PFSK-1 (cell line): ENCODE measurements around the gene KCNN4.

Experiments
- FOXP2 ChIP-seq: optimal IDR thresholded peaks from 2 replicates; pipeline ENCODE3; 2011; ENCODE audit warnings: borderline replicate concordance, control low read depth, inconsistent platforms; ENCODE audit not compliant: insufficient read depth; ENCODE audit errors: extremely low read length, extremely low read depth
- POLR2AphosphoS5 ChIP-seq: IDR thresholded peaks from 2 replicates; pipeline ENCODE4 v1.6.1; 2012; ENCODE audit warnings: low read depth, mild to moderate bottlenecking, control low read depth, low read length, moderate library complexity
- SIN3A ChIP-seq: IDR thresholded peaks from 2 replicates; pipeline ENCODE4 v1.6.1; 2012; ENCODE audit warnings: mild to moderate bottlenecking, low read length, moderate library complexity, borderline replicate concordance; ENCODE audit not compliant: insufficient read depth
- TAF1 ChIP-seq: IDR thresholded peaks from 2 replicates; pipeline ENCODE4 v1.6.1; 2012; ENCODE audit warnings: low read length, control low read depth, borderline replicate concordance; ENCODE audit not compliant: insufficient read depth
- TF ChIP-seq, protein P1 (sequence below), 2 experiments: IDR thresholded peaks; 2 replicates each; pipeline versions ENCODE4 v1.6.1 to v1.8.0; 2011 to 2012; ENCODE audit warnings: low read depth in 2 of 2, low read length in 2 of 2, control low read depth in 1 of 2, inconsistent platforms in 1 of 2, mild to moderate bottlenecking in 1 of 2, moderate library complexity in 1 of 2; ENCODE audit not compliant: insufficient read depth in 1 of 2

KCNN4 gene

DNA sequence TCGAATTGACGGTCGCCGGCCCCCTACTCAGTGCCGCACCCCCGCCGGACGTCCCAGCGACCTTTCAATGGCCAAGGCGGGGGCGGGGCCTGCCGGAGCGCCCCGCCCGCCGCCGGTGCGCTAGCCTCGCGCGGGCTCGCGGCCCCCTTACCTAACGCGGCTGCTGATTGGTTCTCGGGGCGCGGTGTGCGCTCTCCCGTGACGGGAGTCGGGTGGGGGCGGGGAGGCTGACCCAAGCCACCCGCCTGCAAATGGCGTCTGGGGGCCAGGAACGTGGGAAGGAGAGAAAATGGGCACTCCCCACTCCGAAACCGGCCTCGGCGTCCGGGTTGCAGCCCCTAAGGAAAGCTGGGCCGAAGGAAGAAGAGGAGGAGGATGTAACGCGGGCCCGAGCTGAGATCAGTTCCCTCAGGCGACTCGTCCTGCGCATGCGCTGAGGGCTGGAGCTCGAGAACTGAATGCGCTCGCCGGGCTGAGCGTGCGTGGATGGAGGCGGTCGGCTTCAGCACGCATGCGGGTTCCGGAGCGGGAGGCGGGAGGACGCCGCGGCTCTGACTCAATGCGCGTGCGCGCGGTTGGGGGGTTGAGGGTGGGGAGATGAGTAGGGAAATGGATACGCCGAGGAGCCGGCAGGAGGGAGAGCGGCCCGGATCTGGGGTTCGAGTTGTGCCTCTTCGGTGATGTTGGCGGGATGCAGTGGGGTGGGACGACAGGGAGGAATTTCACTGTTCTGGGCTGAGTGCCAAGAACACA lies 26.1 kb downstream of the KCNN4 start, which contains the start of gene SMG9:
SMG9 (minus strand) TSS at position 460 of the 753 bp plus-strand sequence. CDS start 4,221 bp downstream, outside the sequence.
- TF ChIP-seq POLR2AphosphoS5 (peak; percentile 64; the same call in 1 of the 2 replicates), TAF1 (no peak), FOXP2 (peak; percentile 43), SIN3A (no peak)
- TF ChIP-seq, protein P1, sequence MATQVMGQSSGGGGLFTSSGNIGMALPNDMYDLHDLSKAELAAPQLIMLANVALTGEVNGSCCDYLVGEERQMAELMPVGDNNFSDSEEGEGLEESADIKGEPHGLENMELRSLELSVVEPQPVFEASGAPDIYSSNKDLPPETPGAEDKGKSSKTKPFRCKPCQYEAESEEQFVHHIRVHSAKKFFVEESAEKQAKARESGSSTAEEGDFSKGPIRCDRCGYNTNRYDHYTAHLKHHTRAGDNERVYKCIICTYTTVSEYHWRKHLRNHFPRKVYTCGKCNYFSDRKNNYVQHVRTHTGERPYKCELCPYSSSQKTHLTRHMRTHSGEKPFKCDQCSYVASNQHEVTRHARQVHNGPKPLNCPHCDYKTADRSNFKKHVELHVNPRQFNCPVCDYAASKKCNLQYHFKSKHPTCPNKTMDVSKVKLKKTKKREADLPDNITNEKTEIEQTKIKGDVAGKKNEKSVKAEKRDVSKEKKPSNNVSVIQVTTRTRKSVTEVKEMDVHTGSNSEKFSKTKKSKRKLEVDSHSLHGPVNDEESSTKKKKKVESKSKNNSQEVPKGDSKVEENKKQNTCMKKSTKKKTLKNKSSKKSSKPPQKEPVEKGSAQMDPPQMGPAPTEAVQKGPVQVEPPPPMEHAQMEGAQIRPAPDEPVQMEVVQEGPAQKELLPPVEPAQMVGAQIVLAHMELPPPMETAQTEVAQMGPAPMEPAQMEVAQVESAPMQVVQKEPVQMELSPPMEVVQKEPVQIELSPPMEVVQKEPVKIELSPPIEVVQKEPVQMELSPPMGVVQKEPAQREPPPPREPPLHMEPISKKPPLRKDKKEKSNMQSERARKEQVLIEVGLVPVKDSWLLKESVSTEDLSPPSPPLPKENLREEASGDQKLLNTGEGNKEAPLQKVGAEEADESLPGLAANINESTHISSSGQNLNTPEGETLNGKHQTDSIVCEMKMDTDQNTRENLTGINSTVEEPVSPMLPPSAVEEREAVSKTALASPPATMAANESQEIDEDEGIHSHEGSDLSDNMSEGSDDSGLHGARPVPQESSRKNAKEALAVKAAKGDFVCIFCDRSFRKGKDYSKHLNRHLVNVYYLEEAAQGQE (IDR thresholded peaks at IDR 0.05; ENCODE audit: insufficient read depth in 1 of 2, low read depth in 2 of 2, low read length in 2 of 2): no peak; a peak in 1 of 4 replicates

DNA sequence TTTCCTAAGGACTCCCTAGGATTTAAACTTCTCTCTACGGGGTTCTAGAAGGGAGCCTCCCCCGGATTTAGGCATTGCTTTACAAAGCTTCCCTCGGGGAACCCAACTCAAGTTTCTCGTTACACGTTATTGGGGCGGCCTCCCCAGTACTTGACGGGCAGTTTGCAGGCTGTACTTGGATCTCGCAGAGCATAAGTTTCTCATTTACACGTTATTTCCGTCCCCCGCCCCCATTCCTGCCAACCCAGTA lies 26.6 kb downstream of the KCNN4 start:
- TF ChIP-seq TAF1 (0 out of 2 replicates have a peak, but pooled peaks have one; percentile 8), POLR2AphosphoS5 (no peak)

DNA sequence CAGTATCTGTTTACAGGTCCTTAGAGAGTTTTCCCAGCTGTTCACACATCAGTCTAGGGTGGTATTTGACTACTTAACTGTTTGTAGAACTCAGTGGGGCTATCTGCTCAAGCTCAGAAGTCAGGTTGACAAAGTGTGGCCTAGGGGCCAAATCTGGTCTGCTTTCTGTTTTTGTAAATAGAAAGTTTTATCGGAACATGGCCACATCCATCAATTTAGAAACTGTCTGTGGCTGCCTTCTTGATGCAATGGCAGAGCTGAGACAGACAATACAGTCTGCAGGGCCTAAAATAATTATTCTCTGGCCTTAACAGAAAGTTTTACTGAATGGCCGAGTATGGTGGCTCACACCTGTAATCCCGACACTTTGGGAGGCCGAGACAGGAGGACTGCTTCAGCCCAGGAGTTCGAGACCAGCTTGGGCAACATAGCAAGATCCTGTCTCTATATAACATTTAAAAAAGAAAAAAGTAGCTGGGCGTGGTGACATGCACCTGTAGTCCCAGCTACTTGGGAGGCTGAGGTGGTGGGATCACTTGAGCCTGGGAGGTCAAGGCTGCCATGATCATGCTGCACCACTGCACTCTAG lies 28.4 kb downstream of the KCNN4 start:
- no peak for TF ChIP-seq TAF1
- TF ChIP-seq, protein P1 (IDR thresholded peaks at IDR 0.05; ENCODE audit: insufficient read depth in 1 of 2, low read depth in 2 of 2, low read length in 2 of 2): no peak
- TF ChIP-seq SIN3A: no peak
- TF ChIP-seq POLR2AphosphoS5: no peak
- no peak for TF ChIP-seq FOXP2

DNA sequence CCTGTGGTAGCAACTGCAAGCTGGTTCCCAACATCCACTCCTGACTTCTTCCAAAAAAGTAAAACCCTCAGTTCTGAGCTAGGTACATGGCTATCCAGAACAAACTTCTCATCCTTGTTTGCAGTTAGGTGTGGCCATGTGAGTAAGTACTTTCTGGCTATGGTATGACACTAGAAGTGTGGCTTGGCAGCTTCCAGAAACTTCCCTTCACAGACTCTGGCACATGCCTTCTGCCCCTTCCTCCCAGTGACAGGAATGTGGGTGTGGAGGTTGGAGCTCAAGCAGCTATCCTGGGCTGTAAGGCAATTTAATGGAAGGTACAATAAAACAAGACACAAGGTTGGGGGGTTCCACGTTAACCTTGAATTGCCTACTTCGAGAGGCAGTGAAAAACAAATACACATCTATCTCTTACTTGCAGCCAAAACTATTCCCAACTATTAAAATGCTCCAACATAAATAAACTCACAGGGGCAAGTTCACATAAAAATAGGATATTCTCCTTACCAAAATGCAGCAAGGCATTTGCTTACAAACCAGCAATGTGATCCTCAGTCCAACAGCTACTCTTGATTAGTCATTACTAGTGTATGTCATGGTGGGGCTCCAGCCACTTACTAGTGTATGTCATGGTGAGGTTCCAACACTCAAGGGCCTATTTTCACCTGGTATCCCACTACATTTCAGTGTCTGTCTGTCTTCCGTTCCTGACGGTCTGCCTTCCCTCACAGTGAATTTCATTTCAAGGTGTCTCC lies 29.1 kb downstream of the KCNN4 start:
- TF ChIP-seq POLR2AphosphoS5: no peak
- TF ChIP-seq, protein P1 (IDR thresholded peaks at IDR 0.05; ENCODE audit: insufficient read depth in 1 of 2, low read depth in 2 of 2, low read length in 2 of 2): no peak
- no peak for TF ChIP-seq SIN3A
- TF ChIP-seq FOXP2: no peak

DNA sequence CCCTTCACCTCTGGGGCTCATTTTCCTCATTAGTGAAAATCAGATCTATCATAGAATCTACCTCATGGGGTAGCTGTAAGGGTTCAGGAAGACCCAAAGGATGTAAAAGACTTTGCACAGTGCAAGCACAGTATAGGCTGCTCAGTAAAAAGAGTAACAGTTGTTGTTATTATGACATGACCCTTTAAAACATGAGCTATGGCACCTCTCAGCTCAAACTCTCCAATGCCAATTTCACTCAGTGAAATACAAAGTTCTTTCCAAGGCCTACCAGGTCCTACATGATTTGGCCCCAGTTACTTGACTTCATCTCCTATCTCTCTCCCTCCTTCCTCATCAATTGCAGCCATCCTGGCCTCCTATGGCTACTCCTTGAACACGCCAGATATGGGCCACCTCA lies 30.9 kb downstream of the KCNN4 start:
- TF ChIP-seq TAF1: no peak
- TF ChIP-seq, protein P1 (IDR thresholded peaks at IDR 0.05; ENCODE audit: insufficient read depth in 1 of 2, low read depth in 2 of 2, low read length in 2 of 2): no peak
- no peak for TF ChIP-seq SIN3A
- no peak for TF ChIP-seq POLR2AphosphoS5
- TF ChIP-seq FOXP2: no peak
